Panc1 (cell line): ENCODE results near the gene OR12D3. TPM values are rescaled to one million over a fixed set of nuclear protein-coding genes. Genes with fewer than 3 reads are reported as not detected.

ENCODE experiments used
- ATAC-seq: fragments of 200-7000 bp; cut with Tn5 transposase; 2 replicates; pipeline ENCODE4 v1.9.1; 2020; ENCODE audit warnings: mild to moderate bottlenecking, moderate library complexity
- BruUV-seq: library from RNA; stranded (reverse); fragments of 400-500 nt; replicated peaks from 2 replicates; lab custom pipeline; 2021; lab: Mats Ljungman, UMichigan
- CTCF ChIA-PET: fragments of 300-600 bp; sonication (Branson Sonifier 250); formaldehyde crosslinking; loops from one replicate; lab custom pipeline; 2022; ENCODE audit warnings: antibody characterized with exemption; lab: Charles Lee
- POLR2A ChIA-PET: fragments of 300-600 bp; sonication (Branson Sonifier 250); formaldehyde crosslinking; loops from one replicate; lab custom pipeline; 2022; ENCODE audit warnings: antibody characterized with exemption; lab: Charles Lee
- DNase-seq: peaks from one replicate; pipeline ENCODE4 v3.0.0-alpha.2; 2010; ENCODE audit warnings: low read depth, low spot score
- H3K27ac ChIP-seq: 2 replicates; pipeline ENCODE4 v1.5.1; 2011; ENCODE audit warnings: mild to moderate bottlenecking, low read length, inconsistent platforms
- H3K27me3 ChIP-seq: fragments of 200-500 bp; sonication (Bioruptor generic); 2 replicates; pipeline ENCODE4 v1.6.0; 2014; ENCODE audit warnings: low read length, inconsistent platforms; ENCODE audit not compliant: control insufficient read depth, insufficient read depth
- H3K36me3 ChIP-seq: fragments of 200-500 bp; sonication (Bioruptor generic); 2 replicates; pipeline ENCODE4 v1.5.1; 2014; ENCODE audit warnings: inconsistent platforms, mild to moderate bottlenecking, low read length, moderate library complexity; ENCODE audit not compliant: control insufficient read depth, insufficient read depth
- H3K4me1 ChIP-seq: 2 replicates; pipeline ENCODE4 v1.5.1; 2011; ENCODE audit warnings: inconsistent platforms, mild to moderate bottlenecking, low read length, moderate library complexity; ENCODE audit not compliant: control insufficient read depth, insufficient read depth
- H3K4me3 ChIP-seq, 2 experiments: 2 replicates each; pipeline ENCODE4 v1.5.1; 2011 to 2012; ENCODE audit warnings: low read depth in 2 of 2, low read length in 2 of 2, mild to moderate bottlenecking in 2 of 2, inconsistent platforms in 1 of 2, moderate library complexity in 1 of 2
- H3K9me3 ChIP-seq: fragments of 200-500 bp; sonication (Bioruptor generic); 2 replicates; pipeline ENCODE4 v1.5.1; 2014; ENCODE audit warnings: low read depth, mild to moderate bottlenecking, inconsistent platforms, low read length, moderate library complexity; ENCODE audit not compliant: control insufficient read depth, insufficient read depth
- POLR2AphosphoS5 ChIP-seq: IDR thresholded peaks from 2 replicates; pipeline ENCODE4 v1.6.1; 2012; ENCODE audit warnings: mild to moderate bottlenecking, low read depth, low read length, moderate library complexity
- SIN3A ChIP-seq: IDR thresholded peaks from 2 replicates; pipeline ENCODE4 v1.6.1; 2012; ENCODE audit warnings: low read depth, mild to moderate bottlenecking, low read length, moderate library complexity, borderline replicate concordance; ENCODE audit not compliant: insufficient read depth
- TCF7L2 ChIP-seq: IDR thresholded peaks from 2 replicates; pipeline ENCODE4 v1.6.1; 2011; ENCODE audit warnings: mild to moderate bottlenecking, low read depth, low read length, inconsistent platforms
- in situ Hi-C: cut with HindIII; loops from 2 replicates; pipeline ENCODE4 v1.10.0; 2016; ENCODE audit warnings: low sequenced_read_pairs, low pct_unique_long_range_greater_than_20kb
- intact Hi-C: fragments of 100-400 bp; cut with micrococcal nuclease; formaldehyde crosslinking; loops from one replicate; pipeline ENCODE4 v1.10.0; 2022; ENCODE audit not compliant: unreplicated experiment
- total RNA-seq: library from RNA; stranded (reverse); gene quantifications from one replicate; pipeline ENCODE4 v1.2.1, GENCODE V29; 2021; ENCODE audit not compliant: unreplicated experiment
- TF ChIP-seq, protein P1 (sequence below), 2 experiments: IDR thresholded peaks; 2 replicates each; pipeline ENCODE4 v1.6.1; 2011 to 2012; ENCODE audit warnings: low read depth in 2 of 2, control low read depth in 1 of 2, low read length in 1 of 2, mild to moderate bottlenecking in 1 of 2, moderate library complexity in 1 of 2; ENCODE audit not compliant: insufficient read depth in 1 of 2
- TF ChIP-seq, protein P2 (sequence below): fragments of 450-650 bp; IDR thresholded peaks from 2 replicates; pipeline ENCODE4 v1.5.1; 2017; ENCODE audit warnings: mild to moderate bottlenecking

Gene OR12D3
- total RNA-seq, 1 experiment from 2014 or later, result not detected

DNA sequence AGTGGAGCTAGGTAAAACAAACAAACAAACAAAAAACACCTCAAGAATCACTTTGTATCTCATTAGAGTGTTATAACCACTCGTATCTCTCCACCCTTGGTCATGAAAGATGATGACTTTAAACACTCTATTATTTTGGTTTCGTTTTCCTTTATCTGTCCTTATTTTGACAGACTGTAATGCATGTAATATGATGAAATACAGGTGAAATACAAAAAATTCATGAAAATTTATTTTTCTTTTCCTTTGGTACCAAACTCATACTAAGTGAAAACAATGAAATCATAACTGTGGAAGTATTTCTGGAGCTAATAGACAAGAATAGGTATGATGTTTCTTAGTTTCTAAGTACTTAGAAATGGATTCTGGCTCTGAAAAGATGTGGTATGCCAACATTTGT, 24.4 kb upstream of the OR12D3 start:
- CTCF ChIA-PET, result no interaction called here
- Histone ChIP-seq H3K4me1 (no peaks in the 10 kb centered on the region), H3K36me3 (no peaks in the 10 kb centered on the region), H3K9me3 (no peaks in the 10 kb centered on the region), H3K27me3 (peaks cover 2% of the 10 kb centered on the region; the same call in 1 of the 2 replicates), H3K27ac (no peak overlapping the region), H3K4me3 (no peak overlapping the region)
- in situ Hi-C loops (no loop called here), intact Hi-C loops (no loop called here)
- POLR2A ChIA-PET, result no interaction called here
- ATAC-seq, result no peak
- no peak for DNase-seq
- TF ChIP-seq TCF7L2, result no peak
- no peak for TF ChIP-seq SIN3A
- TF ChIP-seq, protein P1, sequence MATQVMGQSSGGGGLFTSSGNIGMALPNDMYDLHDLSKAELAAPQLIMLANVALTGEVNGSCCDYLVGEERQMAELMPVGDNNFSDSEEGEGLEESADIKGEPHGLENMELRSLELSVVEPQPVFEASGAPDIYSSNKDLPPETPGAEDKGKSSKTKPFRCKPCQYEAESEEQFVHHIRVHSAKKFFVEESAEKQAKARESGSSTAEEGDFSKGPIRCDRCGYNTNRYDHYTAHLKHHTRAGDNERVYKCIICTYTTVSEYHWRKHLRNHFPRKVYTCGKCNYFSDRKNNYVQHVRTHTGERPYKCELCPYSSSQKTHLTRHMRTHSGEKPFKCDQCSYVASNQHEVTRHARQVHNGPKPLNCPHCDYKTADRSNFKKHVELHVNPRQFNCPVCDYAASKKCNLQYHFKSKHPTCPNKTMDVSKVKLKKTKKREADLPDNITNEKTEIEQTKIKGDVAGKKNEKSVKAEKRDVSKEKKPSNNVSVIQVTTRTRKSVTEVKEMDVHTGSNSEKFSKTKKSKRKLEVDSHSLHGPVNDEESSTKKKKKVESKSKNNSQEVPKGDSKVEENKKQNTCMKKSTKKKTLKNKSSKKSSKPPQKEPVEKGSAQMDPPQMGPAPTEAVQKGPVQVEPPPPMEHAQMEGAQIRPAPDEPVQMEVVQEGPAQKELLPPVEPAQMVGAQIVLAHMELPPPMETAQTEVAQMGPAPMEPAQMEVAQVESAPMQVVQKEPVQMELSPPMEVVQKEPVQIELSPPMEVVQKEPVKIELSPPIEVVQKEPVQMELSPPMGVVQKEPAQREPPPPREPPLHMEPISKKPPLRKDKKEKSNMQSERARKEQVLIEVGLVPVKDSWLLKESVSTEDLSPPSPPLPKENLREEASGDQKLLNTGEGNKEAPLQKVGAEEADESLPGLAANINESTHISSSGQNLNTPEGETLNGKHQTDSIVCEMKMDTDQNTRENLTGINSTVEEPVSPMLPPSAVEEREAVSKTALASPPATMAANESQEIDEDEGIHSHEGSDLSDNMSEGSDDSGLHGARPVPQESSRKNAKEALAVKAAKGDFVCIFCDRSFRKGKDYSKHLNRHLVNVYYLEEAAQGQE (IDR thresholded peaks at IDR 0.05; ENCODE audit: insufficient read depth in 1 of 2, low read depth in 2 of 2, low read length in 1 of 2), result no peak
- TF ChIP-seq, protein P2, sequence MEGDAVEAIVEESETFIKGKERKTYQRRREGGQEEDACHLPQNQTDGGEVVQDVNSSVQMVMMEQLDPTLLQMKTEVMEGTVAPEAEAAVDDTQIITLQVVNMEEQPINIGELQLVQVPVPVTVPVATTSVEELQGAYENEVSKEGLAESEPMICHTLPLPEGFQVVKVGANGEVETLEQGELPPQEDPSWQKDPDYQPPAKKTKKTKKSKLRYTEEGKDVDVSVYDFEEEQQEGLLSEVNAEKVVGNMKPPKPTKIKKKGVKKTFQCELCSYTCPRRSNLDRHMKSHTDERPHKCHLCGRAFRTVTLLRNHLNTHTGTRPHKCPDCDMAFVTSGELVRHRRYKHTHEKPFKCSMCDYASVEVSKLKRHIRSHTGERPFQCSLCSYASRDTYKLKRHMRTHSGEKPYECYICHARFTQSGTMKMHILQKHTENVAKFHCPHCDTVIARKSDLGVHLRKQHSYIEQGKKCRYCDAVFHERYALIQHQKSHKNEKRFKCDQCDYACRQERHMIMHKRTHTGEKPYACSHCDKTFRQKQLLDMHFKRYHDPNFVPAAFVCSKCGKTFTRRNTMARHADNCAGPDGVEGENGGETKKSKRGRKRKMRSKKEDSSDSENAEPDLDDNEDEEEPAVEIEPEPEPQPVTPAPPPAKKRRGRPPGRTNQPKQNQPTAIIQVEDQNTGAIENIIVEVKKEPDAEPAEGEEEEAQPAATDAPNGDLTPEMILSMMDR, result no peak
- no peak for TF ChIP-seq POLR2AphosphoS5
- no TSS peak for BruUV-seq

DNA sequence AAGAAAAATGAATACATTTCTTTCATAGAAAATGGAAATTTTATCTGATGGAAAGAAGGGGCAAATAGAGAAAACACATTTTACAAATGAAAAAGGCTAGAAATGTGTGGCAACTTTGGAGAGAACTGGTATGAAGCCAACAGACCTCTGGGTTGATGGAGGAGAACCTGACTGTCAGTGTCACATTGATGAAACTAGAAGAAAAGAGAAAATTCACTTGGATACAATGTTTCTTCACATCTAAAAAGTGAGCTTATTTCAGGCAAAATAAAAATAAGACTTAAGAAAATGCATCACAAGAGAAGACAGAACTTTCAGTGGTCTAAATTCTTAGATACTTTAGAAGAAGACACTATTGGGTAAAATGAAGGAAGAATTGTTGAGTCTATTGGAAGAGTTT, 20.2 kb upstream of the OR12D3 start, which contains the start of gene OR12D2:
Gene OR12D2, plus strand, starts transcription at position 301 of the 400 bp plus-strand sequence. CDS start 1,069 bp downstream, outside the sequence.
- BruUV-seq, result no TSS peak
- ATAC-seq (no peak), DNase-seq (no peak)
- no peak within 1 kb of the TSS for H3K4me3 ChIP-seq
- peaks cover 2% of the 10 kb centered on the region; the same call in 1 of the 2 replicates for H3K27me3 ChIP-seq
- intact Hi-C loops (no loop called here), in situ Hi-C loops (no loop called here)
- TF ChIP-seq, protein P1 (IDR thresholded peaks at IDR 0.05; ENCODE audit: insufficient read depth in 1 of 2, low read depth in 2 of 2, low read length in 1 of 2), result no peak
- TF ChIP-seq TCF7L2 (no peak), SIN3A (no peak), POLR2AphosphoS5 (no peak)
- TF ChIP-seq, protein P2, result no peak
- ChIA-PET CTCF (no interaction called here), POLR2A (no interaction called here)
- no peaks in the 10 kb centered on the region for H3K9me3 ChIP-seq
- no peak within 1 kb of the TSS for H3K27ac ChIP-seq
- no peaks in the 10 kb centered on the region for H3K36me3 ChIP-seq
- no peaks in the 10 kb centered on the region for H3K4me1 ChIP-seq
